Lower lobe of right lung (tissue), 2 donors: ENCODE results near the gene STXBP5. TPM values are rescaled to one million over a fixed set of nuclear protein-coding genes. Genes with fewer than 3 reads are reported as not detected.

Experiments used
- ATAC-seq, 2 donors: fragments of 200-7000 bp; cut with Tn5 transposase; one replicate each; pipeline ENCODE4 v1.9.1; 2020 to 2022; ENCODE audit warnings: mild to moderate bottlenecking in 2 of 2, moderate library complexity in 2 of 2
- DNase-seq: peaks from one replicate; pipeline ENCODE4 v3.0.0-alpha.2; 2020
- H3K27ac ChIP-seq: fragments of 200-600 bp; one replicate; pipeline ENCODE4 v1.8.0; 2022
- H3K27me3 ChIP-seq: fragments of 200-600 bp; one replicate; pipeline ENCODE4 v1.8.0; 2022; ENCODE audit warnings: low read depth
- H3K36me3 ChIP-seq: fragments of 200-600 bp; one replicate; pipeline ENCODE4 v1.8.0; 2022; ENCODE audit warnings: mild to moderate bottlenecking
- H3K4me1 ChIP-seq: fragments of 200-600 bp; one replicate; pipeline ENCODE4 v1.8.0; 2022
- H3K4me3 ChIP-seq: fragments of 200-600 bp; one replicate; pipeline ENCODE4 v1.8.0; 2022; ENCODE audit warnings: mild to moderate bottlenecking
- H3K9me3 ChIP-seq: fragments of 200-600 bp; one replicate; pipeline ENCODE4 v1.8.0; 2022
- intact Hi-C: fragments of 100-400 bp; cut with DNase I; formaldehyde crosslinking; loops from one replicate; pipeline ENCODE4 v1.11.0; 2022
- total RNA-seq: library from RNA; stranded (reverse); fragmentation: NEBNext Ultra II Directional; extraction: Animal tissue kit (Norgen Biotek cat#: 25700); gene quantifications from one replicate; pipeline ENCODE4 v1.2.1, GENCODE V29; 2021
- TF ChIP-seq, protein P1 (sequence below): fragments of 200-600 bp; IDR thresholded peaks from one replicate; pipeline ENCODE4 v1.8.0; 2022; ENCODE audit warnings: antibody characterized with exemption, mild to moderate bottlenecking
- donor health status: DM: no; HTN: yes; CAD: no; lungs with severe emphysema.

Gene STXBP5
- total RNA-seq, 1 donor from 2014 or later: 21.2 TPM

DNA sequence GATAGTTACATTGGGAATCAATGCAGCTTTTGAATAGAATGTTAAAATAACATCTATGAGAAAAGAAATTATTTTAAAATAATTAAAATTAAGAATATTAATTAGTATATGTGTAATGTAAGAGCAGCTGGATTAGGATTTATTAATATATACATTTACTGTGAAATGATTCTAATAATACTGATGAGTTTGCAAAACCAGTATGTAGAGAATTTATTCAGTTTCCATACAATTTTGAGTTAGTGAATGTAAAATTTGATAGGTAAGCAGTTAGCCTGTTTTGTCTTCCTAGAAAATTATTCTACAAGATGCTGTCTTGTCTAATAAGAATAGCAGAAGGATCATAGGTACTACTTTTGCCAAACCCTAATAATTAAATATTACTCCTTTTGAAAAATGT lies 70.6 kb downstream of the STXBP5 start:
- Histone ChIP-seq H3K4me3 (no peak overlapping the region), H3K27ac (no peak overlapping the region), H3K36me3 (peaks cover 14% of the 10 kb centered on the region), H3K27me3 (no peaks in the 10 kb centered on the region), H3K9me3 (no peaks in the 10 kb centered on the region), H3K4me1 (no peaks in the 10 kb centered on the region)
- intact Hi-C loops: no loop called here
- DNase-seq (no peak), ATAC-seq (no peak)
- TF ChIP-seq, protein P1, sequence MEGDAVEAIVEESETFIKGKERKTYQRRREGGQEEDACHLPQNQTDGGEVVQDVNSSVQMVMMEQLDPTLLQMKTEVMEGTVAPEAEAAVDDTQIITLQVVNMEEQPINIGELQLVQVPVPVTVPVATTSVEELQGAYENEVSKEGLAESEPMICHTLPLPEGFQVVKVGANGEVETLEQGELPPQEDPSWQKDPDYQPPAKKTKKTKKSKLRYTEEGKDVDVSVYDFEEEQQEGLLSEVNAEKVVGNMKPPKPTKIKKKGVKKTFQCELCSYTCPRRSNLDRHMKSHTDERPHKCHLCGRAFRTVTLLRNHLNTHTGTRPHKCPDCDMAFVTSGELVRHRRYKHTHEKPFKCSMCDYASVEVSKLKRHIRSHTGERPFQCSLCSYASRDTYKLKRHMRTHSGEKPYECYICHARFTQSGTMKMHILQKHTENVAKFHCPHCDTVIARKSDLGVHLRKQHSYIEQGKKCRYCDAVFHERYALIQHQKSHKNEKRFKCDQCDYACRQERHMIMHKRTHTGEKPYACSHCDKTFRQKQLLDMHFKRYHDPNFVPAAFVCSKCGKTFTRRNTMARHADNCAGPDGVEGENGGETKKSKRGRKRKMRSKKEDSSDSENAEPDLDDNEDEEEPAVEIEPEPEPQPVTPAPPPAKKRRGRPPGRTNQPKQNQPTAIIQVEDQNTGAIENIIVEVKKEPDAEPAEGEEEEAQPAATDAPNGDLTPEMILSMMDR: no peak

DNA sequence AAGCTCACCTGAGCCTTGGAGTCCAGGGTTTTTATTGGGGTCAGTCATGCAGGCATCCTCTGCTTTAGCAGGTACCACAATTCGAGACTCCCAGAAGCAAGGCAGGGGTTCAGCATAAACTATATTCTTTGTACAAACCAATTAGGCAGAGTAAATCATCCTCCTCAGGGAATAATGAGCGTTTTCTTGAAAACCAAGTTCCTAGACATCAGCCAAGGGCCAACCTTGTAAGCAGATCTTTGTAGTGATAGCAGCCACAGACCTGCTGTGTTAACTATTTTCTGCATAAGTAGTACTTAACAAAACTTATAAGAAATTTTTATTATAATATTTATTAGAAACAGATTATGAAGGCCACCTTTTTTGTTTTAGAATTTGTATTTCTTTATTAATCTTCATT lies 74.7 kb downstream of the STXBP5 start:
- ATAC-seq (no peak), DNase-seq (no peak)
- no peak overlapping the region for H3K27ac ChIP-seq
- intact Hi-C loops: no loop called here
- H3K36me3 ChIP-seq: peaks cover 14% of the 10 kb centered on the region
- no peak overlapping the region for H3K4me3 ChIP-seq
- no peaks in the 10 kb centered on the region for H3K4me1 ChIP-seq
- no peaks in the 10 kb centered on the region for H3K27me3 ChIP-seq
- TF ChIP-seq, protein P1: no peak
- no peaks in the 10 kb centered on the region for H3K9me3 ChIP-seq

DNA sequence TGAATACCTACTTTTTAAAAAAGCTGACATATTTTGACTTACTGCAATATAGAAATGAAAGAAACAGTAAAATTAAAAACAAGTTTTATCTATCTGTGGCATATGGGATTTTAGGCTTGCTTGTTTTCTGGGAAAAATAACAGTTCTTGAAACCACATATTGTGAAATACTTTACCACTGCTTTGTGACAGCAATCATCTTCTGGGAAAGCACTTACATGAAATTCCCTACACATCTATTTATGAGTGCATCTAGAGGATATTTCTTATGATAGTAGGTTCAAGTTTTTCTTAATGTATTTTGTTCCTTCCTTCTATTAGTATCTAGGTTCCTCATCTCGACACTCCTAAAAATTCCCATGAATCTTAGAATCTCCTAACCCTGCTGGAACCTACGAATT lies 75.2 kb downstream of the STXBP5 start:
- intact Hi-C loops: no loop called here
- H3K36me3 ChIP-seq: peaks cover 14% of the 10 kb centered on the region
- H3K27me3 ChIP-seq: no peaks in the 10 kb centered on the region
- H3K9me3 ChIP-seq: no peaks in the 10 kb centered on the region
- no peak for ATAC-seq
- H3K4me3 ChIP-seq: no peak overlapping the region
- H3K4me1 ChIP-seq: no peaks in the 10 kb centered on the region
- no peak overlapping the region for H3K27ac ChIP-seq
- no peak for DNase-seq
- TF ChIP-seq, protein P1: no peak

DNA sequence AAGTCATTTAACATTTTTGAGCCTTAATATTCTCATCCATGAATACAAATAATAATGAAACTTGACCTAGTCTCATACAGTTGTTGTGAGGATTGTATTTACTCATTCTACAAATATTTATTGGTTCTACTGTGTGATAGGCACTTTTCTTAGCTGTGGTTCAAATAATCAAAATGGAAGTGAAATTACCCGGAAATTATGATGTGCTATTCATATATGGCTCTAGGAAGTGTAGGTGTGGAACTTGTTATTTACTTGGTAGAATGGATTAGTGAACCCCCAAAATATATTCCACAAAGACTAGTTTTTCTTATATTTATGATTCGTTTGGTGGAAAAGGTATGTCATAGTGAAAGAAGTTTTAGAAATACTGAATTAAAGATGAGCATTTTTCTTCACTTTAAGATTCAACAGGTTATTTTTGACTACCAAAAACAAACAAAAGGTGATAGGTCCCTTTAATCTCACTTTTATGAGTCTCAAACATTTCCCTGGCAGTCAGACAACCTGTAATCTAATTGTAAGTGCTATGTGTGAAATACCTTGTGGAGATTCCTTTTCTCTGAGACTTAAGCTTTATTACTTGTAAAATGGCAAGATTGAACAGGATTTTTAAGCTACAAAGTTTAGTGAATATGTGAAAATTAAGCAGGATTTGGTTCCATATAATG lies 77.8 kb downstream of the STXBP5 start:
- H3K4me1 ChIP-seq: no peaks in the 10 kb centered on the region
- H3K27me3 ChIP-seq: no peaks in the 10 kb centered on the region
- H3K36me3 ChIP-seq: peaks cover 10% of the 10 kb centered on the region
- no peak overlapping the region for H3K27ac ChIP-seq
- intact Hi-C loops: no loop called here
- TF ChIP-seq, protein P1: no peak
- ATAC-seq: no peak
- DNase-seq: no peak
- H3K9me3 ChIP-seq: no peaks in the 10 kb centered on the region
- H3K4me3 ChIP-seq: no peak overlapping the region

DNA sequence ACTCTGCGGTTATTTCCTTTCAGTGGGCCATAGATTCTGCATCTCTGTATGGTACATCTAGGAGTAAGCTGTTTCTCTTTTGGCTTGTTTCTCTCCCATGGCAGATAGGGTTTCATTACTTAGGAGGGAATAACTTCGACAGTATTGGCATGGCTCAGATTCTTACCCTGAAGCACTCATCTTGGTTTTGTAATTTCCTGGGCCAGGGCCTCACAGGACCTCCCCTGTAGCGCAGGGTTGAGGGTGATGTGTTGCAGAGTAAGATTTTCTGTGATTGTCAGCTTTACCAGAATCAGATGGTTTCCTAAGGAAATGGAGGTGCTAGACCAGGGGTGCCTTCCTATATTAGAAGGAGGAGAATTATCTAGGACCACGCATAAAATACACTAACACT lies 78.3 kb downstream of the STXBP5 start:
- no peak overlapping the region for H3K27ac ChIP-seq
- H3K9me3 ChIP-seq: no peaks in the 10 kb centered on the region
- peaks cover 10% of the 10 kb centered on the region for H3K36me3 ChIP-seq
- H3K27me3 ChIP-seq: no peaks in the 10 kb centered on the region
- H3K4me1 ChIP-seq: no peaks in the 10 kb centered on the region
- no peak overlapping the region for H3K4me3 ChIP-seq
- intact Hi-C loops: no loop called here
- DNase-seq (no peak), ATAC-seq (no peak)
- TF ChIP-seq, protein P1: no peak
